ELR (cell line): Measurements from ENCODE around the gene GRIN2D.

Experiments used
- DNase-seq: peaks from one replicate; pipeline ENCODE4 v3.0.0-alpha.2; 2015; ENCODE audit warnings: low read depth

The GRIN2D gene

DNA sequence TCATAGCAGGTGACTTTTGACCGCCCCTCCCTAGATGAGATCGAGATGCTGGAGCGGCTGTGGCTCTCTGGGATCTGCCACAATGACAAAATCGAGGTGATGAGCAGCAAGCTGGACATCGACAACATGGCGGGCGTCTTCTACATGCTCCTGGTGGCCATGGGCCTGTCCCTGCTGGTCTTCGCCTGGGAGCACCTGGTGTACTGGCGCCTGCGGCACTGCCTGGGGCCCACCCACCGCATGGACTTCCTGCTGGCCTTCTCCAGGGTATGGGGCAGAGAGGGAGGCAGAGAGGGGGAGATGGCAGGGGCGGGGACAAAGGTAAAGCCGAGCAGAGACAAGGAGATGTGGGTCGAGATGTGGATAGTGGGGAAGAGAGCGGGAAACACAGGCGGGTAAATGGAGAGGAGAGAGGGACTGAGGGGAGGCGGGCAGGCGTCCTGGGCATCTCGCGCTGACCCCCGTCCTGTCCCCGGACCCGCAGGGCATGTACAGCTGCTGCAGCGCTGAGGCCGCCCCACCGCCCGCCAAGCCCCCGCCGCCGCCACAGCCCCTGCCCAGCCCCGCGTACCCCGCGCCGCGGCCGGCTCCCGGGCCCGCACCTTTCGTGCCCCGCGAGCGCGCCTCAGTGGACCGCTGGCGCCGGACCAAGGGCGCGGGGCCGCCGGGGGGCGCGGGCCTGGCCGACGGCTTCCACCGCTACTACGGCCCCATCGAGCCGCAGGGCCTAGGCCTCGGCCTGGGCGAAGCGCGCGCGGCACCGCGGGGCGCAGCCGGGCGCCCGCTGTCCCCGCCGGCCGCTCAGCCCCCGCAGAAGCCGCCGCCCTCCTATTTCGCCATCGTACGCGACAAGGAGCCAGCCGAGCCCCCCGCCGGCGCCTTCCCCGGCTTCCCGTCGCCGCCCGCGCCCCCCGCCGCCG, 48.9 kb downstream of the GRIN2D start:
- no peak for DNase-seq

DNA sequence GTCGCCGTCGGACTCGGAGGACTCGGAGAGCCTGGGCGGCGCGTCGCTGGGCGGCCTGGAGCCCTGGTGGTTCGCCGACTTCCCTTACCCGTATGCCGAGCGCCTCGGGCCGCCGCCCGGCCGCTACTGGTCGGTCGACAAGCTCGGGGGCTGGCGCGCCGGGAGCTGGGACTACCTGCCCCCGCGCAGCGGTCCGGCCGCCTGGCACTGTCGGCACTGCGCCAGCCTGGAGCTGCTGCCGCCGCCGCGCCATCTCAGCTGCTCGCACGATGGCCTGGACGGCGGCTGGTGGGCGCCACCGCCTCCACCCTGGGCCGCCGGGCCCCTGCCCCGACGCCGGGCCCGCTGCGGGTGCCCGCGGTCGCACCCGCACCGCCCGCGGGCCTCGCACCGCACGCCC, 49.8 kb downstream of the GRIN2D start:
- DNase-seq, result no peak
